ENCODE results near the gene CNTNAP2. TPM values are rescaled to one million over a fixed set of nuclear protein-coding genes. Genes with fewer than 3 reads are reported as not detected.
A peak's percentile ranks its signal among the peaks of the same experiment; 100 is the strongest.
"Not testable (repeated sequence)": the region's sequence is repeated elsewhere in the genome, so short reads cannot be mapped to it uniquely, and the experiment has no call there.

The CNTNAP2 gene
- total RNA-seq, 1 donor from 2014 or later, result 1.9 TPM

GRCh38 chr7:148275359-148275890 lies 2158.8 kb downstream of the CNTNAP2 start:
- DNase-seq, result no peak

GRCh38 chr7:148276314-148277041 lies 2159.9 kb downstream of the CNTNAP2 start:
- no peak for DNase-seq

- DNase-seq, result no peak
Observed at GRCh38 chr7:148277042-148277660, 2160.6 kb downstream of the CNTNAP2 start.

- DNase-seq, result peak; percentile 26
Observed at GRCh38 chr7:148286150-148286549, 2169.5 kb downstream of the CNTNAP2 start.

GRCh38 chr7:148287538-148287937 lies 2170.9 kb downstream of the CNTNAP2 start:
- DNase-seq, result no peak

GRCh38 chr7:148288592-148289151 lies 2172.1 kb downstream of the CNTNAP2 start:
- no peak for DNase-seq

GRCh38 chr7:148289630-148290029 lies 2173.0 kb downstream of the CNTNAP2 start:
- DNase-seq, result no peak

GRCh38 chr7:148290538-148290937 lies 2173.9 kb downstream of the CNTNAP2 start:
- no peak for DNase-seq

GRCh38 chr7:148291799-148292198 lies 2175.2 kb downstream of the CNTNAP2 start:
- no peak for DNase-seq

- DNase-seq, result no peak
Observed at GRCh38 chr7:148296994-148297644, 2180.5 kb downstream of the CNTNAP2 start.

- DNase-seq, result not testable (repeated sequence)
Observed at GRCh38 chr7:148298768-148299167, 2182.2 kb downstream of the CNTNAP2 start.

GRCh38 chr7:148299350-148300276 lies 2183.0 kb downstream of the CNTNAP2 start:
- DNase-seq, result no peak

GRCh38 chr7:148302436-148302835 lies 2185.8 kb downstream of the CNTNAP2 start:
- not testable (repeated sequence) for DNase-seq

- peak; percentile 64 for DNase-seq
Observed at GRCh38 chr7:148303295-148304082, 2186.9 kb downstream of the CNTNAP2 start.

- no peak for DNase-seq
Observed at GRCh38 chr7:148304083-148304335, 2187.4 kb downstream of the CNTNAP2 start.

GRCh38 chr7:148304456-148304855 lies 2187.9 kb downstream of the CNTNAP2 start:
- DNase-seq, result no peak

- no peak for DNase-seq
Observed at GRCh38 chr7:148306759-148307158, 2190.2 kb downstream of the CNTNAP2 start.

- no peak for DNase-seq
Observed at GRCh38 chr7:148318102-148318811, 2201.7 kb downstream of the CNTNAP2 start.

- no peak for DNase-seq
Observed at GRCh38 chr7:148318838-148319237, 2202.2 kb downstream of the CNTNAP2 start.

- DNase-seq, result no peak
Observed at GRCh38 chr7:148319316-148319808, 2202.8 kb downstream of the CNTNAP2 start.

Measured in tongue (tissue), 2 donors.